NT2/D1 (cell line): ENCODE data around the gene ATR.

Source experiments
- SUZ12 ChIP-seq: IDR thresholded peaks from 2 replicates; pipeline ENCODE4 v1.6.1; 2011; ENCODE audit not compliant: insufficient read length, insufficient read depth; ENCODE audit errors: extremely low read depth
- YY1 ChIP-seq: IDR thresholded peaks from 2 replicates; pipeline ENCODE4 v1.6.1; 2011; ENCODE audit not compliant: insufficient read length, insufficient read depth
- ZNF274 ChIP-seq: IDR thresholded peaks from 2 replicates; pipeline ENCODE4 v1.6.1; 2011; ENCODE audit warnings: mild to moderate bottlenecking, low read depth, low read length

DNA sequence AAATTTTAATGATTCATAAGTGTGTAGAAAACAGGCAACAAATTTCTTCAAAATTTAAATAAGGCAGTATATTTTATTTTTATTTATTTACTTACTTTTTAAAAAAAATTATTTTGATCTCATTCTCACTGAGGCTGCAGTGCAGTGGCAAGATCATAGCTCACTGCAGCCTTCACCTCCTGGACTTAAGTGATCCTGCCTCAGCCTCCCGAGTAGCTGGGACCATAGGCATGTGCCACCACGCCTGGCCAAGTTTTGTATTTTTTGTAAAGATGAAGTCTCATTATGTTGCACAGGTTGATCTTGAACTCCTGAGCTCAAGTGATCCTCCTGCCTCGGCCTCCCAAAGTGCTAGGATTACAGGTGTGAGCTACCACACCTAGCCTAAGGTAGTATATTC, 69.5 kb downstream of the ATR start:
- TF ChIP-seq YY1 (no peak), ZNF274 (no peak), SUZ12 (no peak)
